ENCODE measurements around the gene FMO2. TPM values are rescaled to one million over a fixed set of nuclear protein-coding genes. Genes with fewer than 3 reads are reported as not detected.

Gene FMO2
- polyA plus RNA-seq, 3 donors, result not detected

DNA sequence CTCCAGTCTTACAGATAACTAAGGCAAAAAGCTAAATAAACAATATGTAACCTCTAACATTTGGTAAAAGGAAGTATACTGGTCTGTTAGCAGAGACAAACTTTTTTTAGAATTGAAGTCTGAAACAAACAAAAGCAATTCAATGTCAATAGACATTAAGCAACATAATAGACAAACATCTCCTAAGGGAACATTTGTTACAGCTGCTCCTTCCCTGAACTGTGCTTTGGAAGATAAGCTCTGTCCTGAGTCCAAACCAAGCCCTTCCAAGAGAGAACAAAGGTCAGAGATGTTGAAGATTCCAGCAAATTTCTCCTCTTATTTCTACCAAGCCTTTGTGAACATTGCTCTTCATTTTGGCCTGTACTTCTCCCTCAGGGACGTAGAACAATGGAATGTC is 25.3 kb downstream of the FMO2 start:
- DNase-seq, result no peak
- Histone ChIP-seq H2AFZ (ENCODE audit: insufficient read depth, low read depth, low read length, poor library complexity, severe bottlenecking) (no peak overlapping the region), H3K27me3 (ENCODE audit: control insufficient read depth in 2 of 2, insufficient read depth in 2 of 2, low read length in 2 of 2) (peaks cover 0 to 4% of the 10 kb centered on the region in 2 donors), H3K9me3 (replicated peaks in 1 of 2; ENCODE audit: control insufficient read depth in 1 of 2, insufficient read depth in 1 of 2, low read length in 2 of 2) (no peaks in the 10 kb centered on the region), H3K4me2 (replicated peaks; ENCODE audit: extremely low read depth, low read length, poor library complexity, severe bottlenecking) (no peak overlapping the region), H3K27ac (ENCODE audit: low read depth in 1 of 2, low read length in 2 of 2) (no peak overlapping the region), H3K4me1 (ENCODE audit: control insufficient read depth in 1 of 2, insufficient read depth in 2 of 2, low read length in 2 of 2) (peaks cover 13 to 14% of the 10 kb centered on the region in 2 donors), H4K20me1 (ENCODE audit: insufficient read depth, low read length) (no peaks in the 10 kb centered on the region), H3K9ac (ENCODE audit: insufficient read depth, low read length, poor library complexity, severe bottlenecking) (no peak overlapping the region), H3K4me3 (replicated peaks in 1 of 3; ENCODE audit: low read depth in 2 of 3, low read length in 3 of 3) (no peak overlapping the region), H3K79me2 (ENCODE audit: insufficient read depth, low read length) (no peaks in the 10 kb centered on the region), H3K36me3 (replicated peaks in 1 of 2; ENCODE audit: control insufficient read depth in 1 of 2, insufficient read depth in 2 of 2, low read length in 2 of 2) (no peaks in the 10 kb centered on the region)
- Mint-ChIP-seq H3K27ac (no peak overlapping the region), H3K27me3 (ENCODE audit: low read depth in 3 of 3) (peaks cover 4 to 5% (median 4%) of the 10 kb centered on the region in 3 donors), H3K36me3 (peaks cover 0 to 3% of the 10 kb centered on the region in 2 donors), H3K4me1 (peaks cover 12% of the 10 kb centered on the region), H3K9me3 (peaks cover 0 to 3% (median 0%) of the 10 kb centered on the region in 7 donors), H3K4me3 (no peak overlapping the region)
- intact Hi-C loops (cut with micrococcal nuclease), result no loop called here
- no CpG with 5 or more reads among the region's 1 CpG for WGBS (ENCODE audit: insufficient coverage)
- TF ChIP-seq, protein P1, sequence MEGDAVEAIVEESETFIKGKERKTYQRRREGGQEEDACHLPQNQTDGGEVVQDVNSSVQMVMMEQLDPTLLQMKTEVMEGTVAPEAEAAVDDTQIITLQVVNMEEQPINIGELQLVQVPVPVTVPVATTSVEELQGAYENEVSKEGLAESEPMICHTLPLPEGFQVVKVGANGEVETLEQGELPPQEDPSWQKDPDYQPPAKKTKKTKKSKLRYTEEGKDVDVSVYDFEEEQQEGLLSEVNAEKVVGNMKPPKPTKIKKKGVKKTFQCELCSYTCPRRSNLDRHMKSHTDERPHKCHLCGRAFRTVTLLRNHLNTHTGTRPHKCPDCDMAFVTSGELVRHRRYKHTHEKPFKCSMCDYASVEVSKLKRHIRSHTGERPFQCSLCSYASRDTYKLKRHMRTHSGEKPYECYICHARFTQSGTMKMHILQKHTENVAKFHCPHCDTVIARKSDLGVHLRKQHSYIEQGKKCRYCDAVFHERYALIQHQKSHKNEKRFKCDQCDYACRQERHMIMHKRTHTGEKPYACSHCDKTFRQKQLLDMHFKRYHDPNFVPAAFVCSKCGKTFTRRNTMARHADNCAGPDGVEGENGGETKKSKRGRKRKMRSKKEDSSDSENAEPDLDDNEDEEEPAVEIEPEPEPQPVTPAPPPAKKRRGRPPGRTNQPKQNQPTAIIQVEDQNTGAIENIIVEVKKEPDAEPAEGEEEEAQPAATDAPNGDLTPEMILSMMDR (IDR thresholded peaks at IDR 0.05), result no peak

DNA sequence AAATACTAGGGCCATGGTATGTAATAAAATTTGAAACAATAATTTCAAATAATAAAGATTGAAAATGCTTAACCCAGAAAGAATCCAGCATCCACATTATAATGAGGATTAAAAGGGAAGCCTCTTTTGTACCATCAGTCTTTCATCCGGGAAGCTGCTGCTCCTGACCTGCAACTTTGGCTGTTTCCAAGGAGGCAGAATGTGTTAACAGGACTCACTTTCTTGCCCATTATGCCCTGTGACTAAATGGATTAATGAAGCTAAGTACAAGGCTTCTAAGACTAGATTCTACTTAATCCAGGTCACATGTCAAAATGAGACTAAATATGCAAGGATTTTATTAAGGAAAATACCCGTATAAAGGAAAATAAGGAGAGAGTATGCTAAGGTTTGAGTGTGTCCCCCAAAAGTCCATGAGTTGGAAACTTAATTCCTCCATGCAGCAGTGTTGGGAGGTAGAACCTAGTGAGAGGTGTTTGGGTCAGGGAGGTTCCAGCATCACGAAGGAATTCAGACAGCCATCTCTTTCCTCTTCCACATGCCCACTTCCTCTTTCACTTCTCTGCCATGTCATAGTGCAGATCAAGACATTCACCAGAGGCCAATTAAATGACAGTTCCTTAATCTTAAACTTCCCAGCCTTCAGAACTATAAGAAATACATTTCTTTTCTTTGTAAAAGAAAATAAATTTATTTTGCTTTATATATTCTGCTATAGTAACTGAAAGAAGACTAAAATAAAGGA is 27.7 kb downstream of the FMO2 start:
- peaks cover 0 to 2% (median 0%) of the 10 kb centered on the region in 3 donors for H3K27me3 Mint-ChIP-seq (ENCODE audit: low read depth in 3 of 3)
- DNase-seq, result peak; percentile 55 to 73 (median 68)
- Histone ChIP-seq H2AFZ (ENCODE audit: insufficient read depth, low read depth, low read length, poor library complexity, severe bottlenecking) (peak overlapping the region; percentile 50), H3K9ac (ENCODE audit: insufficient read depth, low read length, poor library complexity, severe bottlenecking) (no peak overlapping the region), H3K4me1 (ENCODE audit: control insufficient read depth in 1 of 2, insufficient read depth in 2 of 2, low read length in 2 of 2) (peaks cover 13 to 14% of the 10 kb centered on the region in 2 donors), H4K20me1 (ENCODE audit: insufficient read depth, low read length) (no peaks in the 10 kb centered on the region), H3K4me2 (replicated peaks; ENCODE audit: extremely low read depth, low read length, poor library complexity, severe bottlenecking) (peak overlapping the region; percentile 48), H3K27me3 (ENCODE audit: control insufficient read depth in 2 of 2, insufficient read depth in 2 of 2, low read length in 2 of 2) (no peaks in the 10 kb centered on the region), H3K4me3 (replicated peaks in 1 of 3; ENCODE audit: low read depth in 2 of 3, low read length in 3 of 3) (no peak overlapping the region), H3K9me3 (replicated peaks in 1 of 2; ENCODE audit: control insufficient read depth in 1 of 2, insufficient read depth in 1 of 2, low read length in 2 of 2) (no peaks in the 10 kb centered on the region), H3K27ac (ENCODE audit: low read depth in 1 of 2, low read length in 2 of 2) (peak overlapping the region in 1 of 2 donors; percentile 43), H3K79me2 (ENCODE audit: insufficient read depth, low read length) (no peaks in the 10 kb centered on the region), H3K36me3 (replicated peaks in 1 of 2; ENCODE audit: control insufficient read depth in 1 of 2, insufficient read depth in 2 of 2, low read length in 2 of 2) (no peaks in the 10 kb centered on the region)
- peaks cover 0 to 3% of the 10 kb centered on the region in 2 donors for H3K36me3 Mint-ChIP-seq
- H3K9me3 Mint-ChIP-seq, result peaks cover 0 to 2% (median 0%) of the 10 kb centered on the region in 7 donors
- intact Hi-C loops (cut with micrococcal nuclease), result no loop called here
- WGBS (ENCODE audit: insufficient coverage), result no CpG with 5 or more reads among the region's 3 CpGs
- H3K4me1 Mint-ChIP-seq, result peaks cover 12% of the 10 kb centered on the region
- TF ChIP-seq, protein P1 (IDR thresholded peaks at IDR 0.05), result no peak
- H3K4me3 Mint-ChIP-seq, result peak overlapping the region in 1 of 2 donors; percentile 30
- peak overlapping the region in 6 of 7 donors; percentile 7 to 85 (median 39) for H3K27ac Mint-ChIP-seq
